ENCODE data around the gene IRX2.

The IRX2 gene

GRCh38 chr5:2701592-2701991, 49.9 kb downstream of the IRX2 start:
- TF ChIP-seq CTCF (IDR thresholded peaks at IDR 0.05; ENCODE audit: borderline replicate concordance, control extremely low read depth, extremely low read depth, insufficient read depth, missing control alignments): no peak
- in situ Hi-C loops (cut with MboI; ENCODE audit: low sequenced_read_pairs, unreplicated experiment): no loop called here
- DNase-seq (ENCODE audit: low spot score): no peak

GRCh38 chr5:2700876-2701275, 50.6 kb downstream of the IRX2 start:
- DNase-seq (ENCODE audit: low spot score): no peak
- TF ChIP-seq CTCF (IDR thresholded peaks at IDR 0.05; ENCODE audit: borderline replicate concordance, control extremely low read depth, extremely low read depth, insufficient read depth, missing control alignments): no peak
- in situ Hi-C loops (cut with MboI; ENCODE audit: low sequenced_read_pairs, unreplicated experiment): no loop called here

GRCh38 chr5:2699686-2700085, 51.8 kb downstream of the IRX2 start:
- TF ChIP-seq CTCF (IDR thresholded peaks at IDR 0.05; ENCODE audit: borderline replicate concordance, control extremely low read depth, extremely low read depth, insufficient read depth, missing control alignments): no peak
- DNase-seq (ENCODE audit: low spot score): no peak
- in situ Hi-C loops (cut with MboI; ENCODE audit: low sequenced_read_pairs, unreplicated experiment): no loop called here

- no peak for TF ChIP-seq CTCF (IDR thresholded peaks at IDR 0.05; ENCODE audit: borderline replicate concordance, control extremely low read depth, extremely low read depth, insufficient read depth, missing control alignments)
Observed at GRCh38 chr5:2699231-2699630, 52.2 kb downstream of the IRX2 start.

GRCh38 chr5:2698581-2698980, 52.9 kb downstream of the IRX2 start:
- no peak for DNase-seq (ENCODE audit: low spot score)
- no peak for TF ChIP-seq CTCF (IDR thresholded peaks at IDR 0.05; ENCODE audit: borderline replicate concordance, control extremely low read depth, extremely low read depth, insufficient read depth, missing control alignments)
- in situ Hi-C loops (cut with MboI; ENCODE audit: low sequenced_read_pairs, unreplicated experiment): no loop called here

More at GRCh38 chr5:2699231-2699630, 52.2 kb downstream of the IRX2 start:
- in situ Hi-C loops (cut with MboI; ENCODE audit: low sequenced_read_pairs, unreplicated experiment): no loop called here
- no peak for DNase-seq (ENCODE audit: low spot score)

GRCh38 chr5:2697446-2698200, 53.9 kb downstream of the IRX2 start:
- in situ Hi-C loops (cut with MboI; ENCODE audit: low sequenced_read_pairs, unreplicated experiment): no loop called here
- TF ChIP-seq CTCF (IDR thresholded peaks at IDR 0.05; ENCODE audit: borderline replicate concordance, control extremely low read depth, extremely low read depth, insufficient read depth, missing control alignments): no peak
- DNase-seq (ENCODE audit: low spot score): no peak

All from GM13976 (cell line).